GM12878 (cell line): Measurements from ENCODE around the gene LHCGR. TPM values are rescaled to one million over a fixed set of nuclear protein-coding genes. Genes with fewer than 3 reads are reported as not detected.

Experiments used
- ATAC-seq: fragments of 200-7000 bp; cut with Tn5 transposase; 3 replicates; pipeline ENCODE4 v1.9.1; 2020; ENCODE audit warnings: mild to moderate bottlenecking, moderate library complexity
- BruUV-seq: library from RNA; stranded (reverse); fragments of 400-500 nt; replicated peaks from 2 replicates; lab custom pipeline; 2021; lab: Mats Ljungman, UMichigan
- CTCF ChIA-PET: fragments of 300-600 bp; sonication (Branson Sonifier 250); formaldehyde crosslinking; extraction: SDS; loops from one replicate; lab custom pipeline; 2021; ENCODE audit warnings: inconsistent platforms; lab: Yijun Ruan, JAX
- POLR2A ChIA-PET: fragments of 350-600 bp; formaldehyde crosslinking; extraction: SDS; loops from one replicate; lab custom pipeline; 2021; ENCODE audit warnings: inconsistent platforms; lab: Charles Lee
- RAD21 ChIA-PET: fragments of 300-600 bp; sonication (Branson Sonifier 250); formaldehyde crosslinking; loops from one replicate; lab custom pipeline; 2023; ENCODE audit warnings: antibody characterized with exemption; ENCODE audit not compliant: unreplicated experiment; lab: Charles Lee
- SMC1A ChIA-PET: fragments of 300-600 bp; sonication (Branson Sonifier 250); formaldehyde crosslinking; loops from one replicate; lab custom pipeline; 2023; ENCODE audit not compliant: unreplicated experiment, uncharacterized antibody; lab: Charles Lee
- DNase-seq: peaks from one replicate; pipeline ENCODE4 v3.0.0-alpha.2; 2011; ENCODE audit warnings: low read depth, low spot score
- FAIRE-seq: peaks from 3 replicates; lab custom pipeline; 2011; peaks lifted over from hg19 to GRCh38; lab: Jason Lieb, UNC
- H2AFZ ChIP-seq: 2 replicates; pipeline ENCODE4 v1.6.0; 2011; ENCODE audit warnings: low read depth, low read length, control low read depth; ENCODE audit not compliant: control insufficient read depth
- H3K27ac ChIP-seq: 2 replicates; pipeline ENCODE4 v1.5.1; 2011; ENCODE audit warnings: control low read depth; ENCODE audit not compliant: control insufficient read depth, insufficient read depth
- H3K27me3 ChIP-seq, 2 experiments: replicated peaks in 1 of 2; 2 replicates each; pipeline versions ENCODE4 v1.6.0 to v1.6.1; 2011; ENCODE audit warnings: low read length in 1 of 2; ENCODE audit not compliant: control insufficient read depth in 2 of 2, insufficient read depth in 2 of 2
- H3K36me3 ChIP-seq, 2 experiments: 2 replicates each; pipeline ENCODE4 v1.5.1; 2011; ENCODE audit warnings: low read length in 1 of 2; ENCODE audit not compliant: control insufficient read depth in 2 of 2, insufficient read depth in 2 of 2
- H3K4me1 ChIP-seq: 2 replicates; pipeline ENCODE4 v1.6.1; 2011; ENCODE audit warnings: mild to moderate bottlenecking, low read length, moderate library complexity, mixed read lengths; ENCODE audit not compliant: control insufficient read depth, insufficient read depth
- H3K4me2 ChIP-seq: 2 replicates; pipeline ENCODE4 v1.6.0; 2011; ENCODE audit warnings: control low read depth; ENCODE audit not compliant: control insufficient read depth, insufficient read depth
- H3K4me3 ChIP-seq: fragments of 200-600 bp; sonication (generic); 2 replicates; pipeline ENCODE4 v1.5.1; 2016
- H3K79me2 ChIP-seq: 2 replicates; pipeline ENCODE4 v1.6.0; 2011; ENCODE audit warnings: low read length; ENCODE audit not compliant: control insufficient read depth, insufficient read depth
- H3K9ac ChIP-seq: 2 replicates; pipeline ENCODE4 v1.8.0; 2011; ENCODE audit warnings: low read length, control low read depth, mixed read lengths; ENCODE audit not compliant: control insufficient read depth, insufficient read depth
- H3K9me3 ChIP-seq: replicated peaks from 3 replicates; pipeline ENCODE4 v1.5.1; 2011; ENCODE audit warnings: mild to moderate bottlenecking, low read length; ENCODE audit not compliant: control insufficient read depth, insufficient read depth
- H4K20me1 ChIP-seq: 2 replicates; pipeline ENCODE4 v1.6.0; 2011; ENCODE audit not compliant: control insufficient read depth, insufficient read depth
- DPF2 ChIP-seq: fragments of 450-650 bp; IDR thresholded peaks from 2 replicates; pipeline ENCODE4 v1.6.1; 2017; ENCODE audit warnings: mild to moderate bottlenecking
- EED ChIP-seq: sonication (generic); IDR thresholded peaks from 2 replicates; pipeline ENCODE4 v1.6.1; 2016; ENCODE audit warnings: antibody characterized with exemption, low read depth
- FOXK2 ChIP-seq: fragments of 450-650 bp; IDR thresholded peaks from 2 replicates; pipeline ENCODE4 v1.6.1; 2017; ENCODE audit warnings: mild to moderate bottlenecking, moderate library complexity
- FOXM1 ChIP-seq: IDR thresholded peaks from 2 replicates; pipeline ENCODE4 v1.6.1; 2012; ENCODE audit warnings: low read depth, mild to moderate bottlenecking, inconsistent platforms, low read length, moderate library complexity
- GATAD2B ChIP-seq: fragments of 450-650 bp; conservative IDR thresholded peaks from 2 replicates; pipeline ENCODE4 v1.6.1; 2017; ENCODE audit warnings: low read depth, mild to moderate bottlenecking, moderate library complexity
- KAT2A ChIP-seq: conservative IDR thresholded peaks from 2 replicates; pipeline ENCODE4 v1.6.1; 2011; ENCODE audit warnings: low read depth, low read length; ENCODE audit not compliant: control insufficient read depth
- MYC ChIP-seq: IDR thresholded peaks from 2 replicates; pipeline ENCODE4 v1.6.1; 2011; ENCODE audit warnings: mild to moderate bottlenecking, low read length, moderate library complexity, inconsistent platforms; ENCODE audit not compliant: insufficient read depth, insufficient replicate concordance, insufficient read length, severe bottlenecking
- NFYB ChIP-seq: IDR thresholded peaks from 2 replicates; pipeline ENCODE4 v1.6.1; 2011; ENCODE audit warnings: low read depth, mild to moderate bottlenecking, low read length, improper control_type of control experiment, moderate library complexity; ENCODE audit not compliant: insufficient read depth
- POLR2AphosphoS2 ChIP-seq: IDR thresholded peaks from 2 replicates; pipeline ENCODE4 v1.6.1; 2011; ENCODE audit warnings: low read depth, mild to moderate bottlenecking, low read length, improper control_type of control experiment, moderate library complexity
- RBBP5 ChIP-seq: fragments of 200-600 bp; sonication (generic); conservative IDR thresholded peaks from 2 replicates; pipeline ENCODE4 v1.6.1; 2016
- RCOR1 ChIP-seq: conservative IDR thresholded peaks from 2 replicates; pipeline ENCODE4 v1.6.1; 2012; ENCODE audit warnings: low read depth, low read length, improper control_type of control experiment
- RFX5 ChIP-seq: IDR thresholded peaks from 2 replicates; pipeline ENCODE4 v1.6.1; 2011; ENCODE audit warnings: low read depth, low read length, improper control_type of control experiment
- SMARCA5 ChIP-seq: fragments of 450-650 bp; IDR thresholded peaks from 2 replicates; pipeline ENCODE4 v1.6.1; 2017; ENCODE audit warnings: mild to moderate bottlenecking
- STAT1 ChIP-seq: fragments of 450-650 bp; conservative IDR thresholded peaks from 2 replicates; pipeline ENCODE4 v1.6.1; 2014; ENCODE audit warnings: antibody characterized with exemption, mild to moderate bottlenecking
- WRNIP1 ChIP-seq: IDR thresholded peaks from 2 replicates; pipeline ENCODE4 v1.6.1; 2011; ENCODE audit warnings: low read depth, low read length, improper control_type of control experiment, borderline replicate concordance
- ZNF274 ChIP-seq: IDR thresholded peaks from one replicate; pipeline ENCODE4 v1.8.0; 2011; ENCODE audit not compliant: insufficient read length, insufficient read depth
- ZNF384 ChIP-seq: IDR thresholded peaks from 2 replicates; pipeline ENCODE4 v1.6.1; 2012; ENCODE audit warnings: low read depth, mild to moderate bottlenecking, low read length, improper control_type of control experiment, borderline replicate concordance
- ZZZ3 ChIP-seq: IDR thresholded peaks from 2 replicates; pipeline ENCODE4 v1.6.1; 2011; ENCODE audit warnings: low read depth; ENCODE audit not compliant: control insufficient read depth, insufficient read length
- WGBS: methylation state at CpG from one replicate; pipeline ENCODE4 v1.1.6; 2016; ENCODE audit warnings: low lambda C conversion rate; ENCODE audit not compliant: insufficient replicate concordance, insufficient coverage; ENCODE audit errors: missing lambda C conversion rate; 5-methylcytosine and 5-hydroxymethylcytosine counted together
- in situ Hi-C: fragments of 300-500 bp; cut with MboI; formaldehyde crosslinking; loops from 9 replicates; pipeline ENCODE4 v1.14.3; 2018; ENCODE audit warnings: mixed read lengths
- intact Hi-C: fragments of 100-400 bp; cut with micrococcal nuclease; formaldehyde crosslinking; loops from one replicate; pipeline ENCODE4 v1.14.2; 2022; ENCODE audit not compliant: unreplicated experiment
- polyA plus RNA-seq, 11 experiments: library from polyadenylated mRNA; depleted of rRNA in 4 of 11; unstranded in 6 of 11; stranded (reverse) in 5 of 11; fragments of >200 nt; fragmentation: Nextera tagmentation in 4 of 11; fragmentation: Illumina TruSeq in 1 of 11; extraction: Ambion mirVana in 4 of 11; extraction: Trizol in 1 of 11; gene quantifications; 1 replicate in 1 of 11; 2 replicates in 10 of 11; pipeline versions ENCODE4 v1.2.1 to v1.2.3, GENCODE V29; 2011 to 2016; ENCODE audit warnings: inconsistent platforms in 2 of 11, missing spikeins in 2 of 11, low read depth in 1 of 11
- total RNA-seq, 4 experiments: library from RNA; depleted of rRNA in 3 of 4; stranded (reverse); fragments of >200 nt in 3 of 4; fragmentation: Illumina TruSeq in 1 of 4; extraction: Trizol in 1 of 4; gene quantifications; 2 replicates each; pipeline versions ENCODE4 v1.2.1 to v1.2.3, GENCODE V29; 2013 to 2021
- TF ChIP-seq, protein P1 (sequence below): fragments of 450-650 bp; conservative IDR thresholded peaks from 2 replicates; pipeline ENCODE4 v1.6.1; 2017; ENCODE audit warnings: mild to moderate bottlenecking, moderate library complexity
- TF ChIP-seq, protein P2 (sequence below): fragments of 450-650 bp; IDR thresholded peaks from 2 replicates; pipeline ENCODE4 v1.6.1; 2017; ENCODE audit warnings: mild to moderate bottlenecking, low read depth, inconsistent platforms; ENCODE audit not compliant: poor library complexity, severe bottlenecking

LHCGR gene
- total and polyA plus RNA-seq, 10 of the 15 experiments (the other 5 are each of a cell fraction or from before 2014, with no cell fraction given) = 0.02 to 1.9 (median 0.13) TPM; not detected in 5

DNA sequence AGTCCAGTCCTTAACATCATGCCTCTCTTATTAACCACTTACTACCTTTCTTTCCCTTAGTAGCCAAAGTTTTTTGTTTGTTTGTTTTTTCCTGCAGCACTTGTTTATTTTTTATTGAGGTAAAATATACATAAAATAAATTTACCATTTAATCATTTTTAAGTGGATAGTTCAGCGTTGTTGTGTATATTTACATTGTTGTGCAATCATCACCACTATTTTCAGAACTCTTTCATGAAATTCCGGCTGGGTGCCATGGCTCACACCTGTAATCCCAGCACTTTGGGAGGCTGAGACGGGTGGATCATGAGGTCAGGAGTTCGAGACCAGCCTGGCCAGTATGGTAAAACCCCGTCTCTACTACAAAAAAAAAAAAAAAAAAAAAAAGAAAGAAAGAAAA, 38.1 kb upstream of the LHCGR start (continued):
- TF ChIP-seq ZNF384 (no peak), ZNF274 (no peak), MYC (no peak), DPF2 (no peak), POLR2AphosphoS2 (no peak), ZZZ3 (no peak), RFX5 (no peak), WRNIP1 (no peak)
- TF ChIP-seq, protein P1, sequence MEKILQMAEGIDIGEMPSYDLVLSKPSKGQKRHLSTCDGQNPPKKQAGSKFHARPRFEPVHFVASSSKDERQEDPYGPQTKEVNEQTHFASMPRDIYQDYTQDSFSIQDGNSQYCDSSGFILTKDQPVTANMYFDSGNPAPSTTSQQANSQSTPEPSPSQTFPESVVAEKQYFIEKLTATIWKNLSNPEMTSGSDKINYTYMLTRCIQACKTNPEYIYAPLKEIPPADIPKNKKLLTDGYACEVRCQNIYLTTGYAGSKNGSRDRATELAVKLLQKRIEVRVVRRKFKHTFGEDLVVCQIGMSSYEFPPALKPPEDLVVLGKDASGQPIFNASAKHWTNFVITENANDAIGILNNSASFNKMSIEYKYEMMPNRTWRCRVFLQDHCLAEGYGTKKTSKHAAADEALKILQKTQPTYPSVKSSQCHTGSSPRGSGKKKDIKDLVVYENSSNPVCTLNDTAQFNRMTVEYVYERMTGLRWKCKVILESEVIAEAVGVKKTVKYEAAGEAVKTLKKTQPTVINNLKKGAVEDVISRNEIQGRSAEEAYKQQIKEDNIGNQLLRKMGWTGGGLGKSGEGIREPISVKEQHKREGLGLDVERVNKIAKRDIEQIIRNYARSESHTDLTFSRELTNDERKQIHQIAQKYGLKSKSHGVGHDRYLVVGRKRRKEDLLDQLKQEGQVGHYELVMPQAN = no peak

DNA sequence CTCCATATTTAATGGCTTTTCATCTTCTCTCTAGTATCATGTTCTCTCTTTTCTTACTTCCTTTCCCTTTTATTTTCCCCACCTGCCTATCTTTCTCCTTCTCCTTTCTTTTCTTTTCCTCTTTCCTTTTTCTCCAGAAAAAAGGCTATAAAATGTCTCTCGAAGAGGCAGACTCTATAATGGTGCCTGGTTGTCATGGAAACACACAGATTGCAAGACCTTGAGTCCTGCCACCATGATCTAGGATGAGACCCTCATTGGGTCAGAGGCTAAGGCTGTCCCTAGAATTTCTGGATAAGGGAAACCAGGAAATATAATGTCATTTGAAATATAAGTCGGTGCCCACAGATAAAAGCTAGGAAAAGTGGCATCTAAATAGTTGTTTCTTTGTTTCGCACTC, 36.5 kb upstream of the LHCGR start:
- SMC1A ChIA-PET = no interaction called here
- no peak overlapping the region for H3K4me2 ChIP-seq
- H3K36me3 ChIP-seq = no peaks in the 10 kb centered on the region
- H3K27me3 ChIP-seq = no peaks in the 10 kb centered on the region; a peak in 1 of 4 replicates
- DNase-seq = no peak
- intact Hi-C loops = no loop called here
- H4K20me1 ChIP-seq = no peaks in the 10 kb centered on the region
- H3K27ac ChIP-seq = no peak overlapping the region
- 31% methylated on average over 3 of the region's 3 CpGs for WGBS
- in situ Hi-C loops = no loop called here
- FAIRE-seq = no peak
- POLR2A ChIA-PET = no interaction called here
- ATAC-seq = no peak
- H3K79me2 ChIP-seq = no peaks in the 10 kb centered on the region
- no TSS peak for BruUV-seq
- no peaks in the 10 kb centered on the region for H3K9me3 ChIP-seq
- no peak overlapping the region for H3K4me3 ChIP-seq
- no peak overlapping the region for H2AFZ ChIP-seq
- H3K9ac ChIP-seq = no peak overlapping the region
- CTCF ChIA-PET = no interaction called here
- no peaks in the 10 kb centered on the region for H3K4me1 ChIP-seq
- RAD21 ChIA-PET = no interaction called here
- TF ChIP-seq KAT2A (no peak), RBBP5 (no peak), SMARCA5 (no peak), STAT1 (no peak), FOXK2 (no peak), FOXM1 (no peak), RFX5 (no peak), ZZZ3 (no peak), ZNF274 (no peak), RCOR1 (no peak), EED (no peak), GATAD2B (no peak), NFYB (no peak)
- TF ChIP-seq, protein P2, sequence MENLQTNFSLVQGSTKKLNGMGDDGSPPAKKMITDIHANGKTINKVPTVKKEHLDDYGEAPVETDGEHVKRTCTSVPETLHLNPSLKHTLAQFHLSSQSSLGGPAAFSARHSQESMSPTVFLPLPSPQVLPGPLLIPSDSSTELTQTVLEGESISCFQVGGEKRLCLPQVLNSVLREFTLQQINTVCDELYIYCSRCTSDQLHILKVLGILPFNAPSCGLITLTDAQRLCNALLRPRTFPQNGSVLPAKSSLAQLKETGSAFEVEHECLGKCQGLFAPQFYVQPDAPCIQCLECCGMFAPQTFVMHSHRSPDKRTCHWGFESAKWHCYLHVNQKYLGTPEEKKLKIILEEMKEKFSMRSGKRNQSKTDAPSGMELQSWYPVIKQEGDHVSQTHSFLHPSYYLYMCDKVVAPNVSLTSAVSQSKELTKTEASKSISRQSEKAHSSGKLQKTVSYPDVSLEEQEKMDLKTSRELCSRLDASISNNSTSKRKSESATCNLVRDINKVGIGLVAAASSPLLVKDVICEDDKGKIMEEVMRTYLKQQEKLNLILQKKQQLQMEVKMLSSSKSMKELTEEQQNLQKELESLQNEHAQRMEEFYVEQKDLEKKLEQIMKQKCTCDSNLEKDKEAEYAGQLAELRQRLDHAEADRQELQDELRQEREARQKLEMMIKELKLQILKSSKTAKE = no peak
